ENCODE results near the gene PAPPA2. TPM values are rescaled to one million over a fixed set of nuclear protein-coding genes. Genes with fewer than 3 reads are reported as not detected.
"Not testable (repeated sequence)": the region's sequence is repeated elsewhere in the genome, so short reads cannot be mapped to it uniquely, and the experiment has no call there.

The PAPPA2 gene
- total RNA-seq, 2 donors from 2014 or later: 0.35 to 0.89 TPM

GRCh38 chr1:176575991-176576390 is 113.0 kb downstream of the PAPPA2 start:
- ATAC-seq (peak in 1 of 2 donors; percentile 47), DNase-seq (no peak)
- intact Hi-C loops (cut with DNase I): no loop called here

GRCh38 chr1:176576670-176577069 is 113.7 kb downstream of the PAPPA2 start:
- no peak for DNase-seq
- intact Hi-C loops (cut with DNase I): no loop called here
- ATAC-seq: no peak

GRCh38 chr1:176577646-176578197 is 114.7 kb downstream of the PAPPA2 start:
- intact Hi-C loops (cut with DNase I): no loop called here
- no peak for ATAC-seq
- DNase-seq: no peak

GRCh38 chr1:176579087-176579486 is 116.1 kb downstream of the PAPPA2 start:
- ATAC-seq (no peak), DNase-seq (no peak)
- intact Hi-C loops (cut with DNase I): no loop called here

GRCh38 chr1:176595217-176595616 is 132.2 kb downstream of the PAPPA2 start:
- ATAC-seq: no peak
- intact Hi-C loops (cut with DNase I): no loop called here
- no peak for DNase-seq

- intact Hi-C loops (cut with DNase I): no loop called here
- ATAC-seq: peak; percentile 50 to 52
- no peak for DNase-seq
Observed at GRCh38 chr1:176601348-176601747, 138.4 kb downstream of the PAPPA2 start.

- ATAC-seq: no peak
- intact Hi-C loops (cut with DNase I): no loop called here
- DNase-seq: no peak
Observed at GRCh38 chr1:176602388-176603004, 139.5 kb downstream of the PAPPA2 start.

GRCh38 chr1:176603696-176604095 is 140.7 kb downstream of the PAPPA2 start:
- ATAC-seq: no peak
- no peak for DNase-seq
- intact Hi-C loops (cut with DNase I): no loop called here

- no peak for DNase-seq
- intact Hi-C loops (cut with DNase I): no loop called here
- no peak for ATAC-seq
Observed at GRCh38 chr1:176604461-176604860, 141.5 kb downstream of the PAPPA2 start.

GRCh38 chr1:176605176-176605575 is 142.2 kb downstream of the PAPPA2 start:
- DNase-seq (no peak), ATAC-seq (no peak)
- intact Hi-C loops (cut with DNase I): no loop called here

- intact Hi-C loops (cut with DNase I): no loop called here
- ATAC-seq (no peak), DNase-seq (no peak)
Observed at GRCh38 chr1:176609556-176610408, 146.8 kb downstream of the PAPPA2 start.

GRCh38 chr1:176612791-176613190 is 149.8 kb downstream of the PAPPA2 start:
- DNase-seq (no peak), ATAC-seq (no peak)
- intact Hi-C loops (cut with DNase I): no loop called here

- no peak for ATAC-seq
- intact Hi-C loops (cut with DNase I): no loop called here
Observed at GRCh38 chr1:176617881-176618280, 154.9 kb downstream of the PAPPA2 start.

GRCh38 chr1:176619261-176619660 is 156.3 kb downstream of the PAPPA2 start:
- no peak for DNase-seq
- intact Hi-C loops (cut with DNase I): no loop called here
- ATAC-seq: no peak

More at GRCh38 chr1:176617881-176618280, 154.9 kb downstream of the PAPPA2 start:
- DNase-seq: no peak

- ATAC-seq (no peak), DNase-seq (no peak)
- intact Hi-C loops (cut with DNase I): no loop called here
Observed at GRCh38 chr1:176625365-176625764, 162.4 kb downstream of the PAPPA2 start.

- intact Hi-C loops (cut with DNase I): no loop called here
- ATAC-seq: peak in 1 of 2 donors; percentile 61
- DNase-seq: no peak
Observed at GRCh38 chr1:176626572-176627061, 163.6 kb downstream of the PAPPA2 start.

GRCh38 chr1:176628775-176629174 is 165.8 kb downstream of the PAPPA2 start:
- intact Hi-C loops (cut with DNase I): no loop called here
- no peak for ATAC-seq
- no peak for DNase-seq

GRCh38 chr1:176634733-176635132 is 171.8 kb downstream of the PAPPA2 start:
- DNase-seq; ATAC-seq; intact Hi-C loops (cut with DNase I): not testable (repeated sequence)

- DNase-seq (peak; percentile 26), ATAC-seq (no peak)
- intact Hi-C loops (cut with DNase I): no loop called here
Observed at GRCh38 chr1:176638713-176639526, 175.9 kb downstream of the PAPPA2 start.
